Transverse colon (tissue), 4 donors: ENCODE measurements around the gene TMEM44. TPM values are rescaled to one million over a fixed set of nuclear protein-coding genes. Genes with fewer than 3 reads are reported as not detected.

Experiments
- DNase-seq: peaks from one replicate; pipeline ENCODE4 v3.0.0-alpha.2; 2019
- H3K27ac ChIP-seq, 4 donors: fragments of 200-600 bp; sonication (generic); 2 replicates each; pipeline ENCODE4 v1.5.1; 2016 to 2018; ENCODE audit warnings: inconsistent platforms in 4 of 4
- H3K27me3 ChIP-seq: fragments of 200-600 bp; sonication (generic); 2 replicates; pipeline ENCODE4 v1.5.1; 2017; ENCODE audit warnings: inconsistent platforms
- H3K36me3 ChIP-seq, 4 donors: fragments of 200-600 bp; sonication (generic); 2 replicates each; pipeline ENCODE4 v1.5.1; 2017 to 2019; ENCODE audit warnings: inconsistent platforms in 4 of 4
- H3K4me1 ChIP-seq, 4 donors: fragments of 200-600 bp; sonication (generic); 2 replicates each; pipeline ENCODE4 v1.5.1; 2017 to 2020; ENCODE audit warnings: inconsistent platforms in 4 of 4
- H3K4me3 ChIP-seq, 4 donors: fragments of 200-600 bp; sonication (generic); 1 replicate in 1 of 4; 2 replicates in 3 of 4; pipeline versions ENCODE4 v1.5.1 to v1.6.1; 2017 to 2019; ENCODE audit warnings: inconsistent platforms in 4 of 4
- H3K9me3 ChIP-seq, 2 donors: fragments of 200-600 bp; sonication (generic); 2 replicates each; pipeline ENCODE4 v1.5.1; 2017 to 2019; ENCODE audit warnings: inconsistent platforms in 2 of 2
- EP300 ChIP-seq: sonication (generic); formaldehyde crosslinking; IDR thresholded peaks from one replicate; pipeline ENCODE4 v1.6.1; 2017; ENCODE audit warnings: antibody characterized with exemption, low read depth
- POLR2A ChIP-seq: fragments of 450-650 bp; IDR thresholded peaks from one replicate; pipeline ENCODE4 v1.6.1; 2016; ENCODE audit warnings: antibody characterized with exemption, mild to moderate bottlenecking, moderate library complexity
- POLR2AphosphoS5 ChIP-seq, 3 donors: sonication (generic); formaldehyde crosslinking; IDR thresholded peaks; one replicate each; pipeline ENCODE4 v1.6.1; 2016; ENCODE audit warnings: antibody characterized with exemption in 3 of 3
- WGBS, 2 donors: methylation state at CpG; one replicate each; pipeline ENCODE4 v1.1.5; 2018; ENCODE audit warnings: low coverage in 1 of 2; 5-methylcytosine and 5-hydroxymethylcytosine counted together
- in situ Hi-C, 4 donors: fragments of 200-750 bp; cut with MboI; loops; one replicate each; pipeline versions ENCODE4 v1.15.0 to v1.15.1; 2017; ENCODE audit warnings: low sequenced_read_pairs in 3 of 4, low pct_ligation_motif_present in 1 of 4, low pct_unique_long_range_greater_than_20kb in 1 of 4
- intact Hi-C: fragments of 100-400 bp; cut with DNase I; formaldehyde crosslinking; loops from one replicate; pipeline ENCODE4 v1.15.1; 2023; ENCODE audit warnings: low total_unique reads
- total RNA-seq, 4 donors: library from RNA; depleted of rRNA; stranded (reverse); fragments of >200 nt; gene quantifications; one replicate each; pipeline ENCODE4 v1.1.0, GENCODE V29; 2016
- TF ChIP-seq, protein P1 (sequence below), 5 experiments: fragments of 200-600 bp in 3 of 5; fragments of 450-650 bp in 2 of 5; sonication (generic) in 3 of 5; IDR thresholded peaks; 1 replicate in 2 of 5; 2 replicates in 3 of 5; pipeline ENCODE4 v1.5.1; 2016 to 2017; ENCODE audit warnings: antibody characterized with exemption in 5 of 5, inconsistent platforms in 3 of 5, mild to moderate bottlenecking in 2 of 5, moderate library complexity in 1 of 5

TMEM44 gene
- total RNA-seq, 4 donors from 2014 or later = 52.0 to 101 (median 58.8) TPM

DNA sequence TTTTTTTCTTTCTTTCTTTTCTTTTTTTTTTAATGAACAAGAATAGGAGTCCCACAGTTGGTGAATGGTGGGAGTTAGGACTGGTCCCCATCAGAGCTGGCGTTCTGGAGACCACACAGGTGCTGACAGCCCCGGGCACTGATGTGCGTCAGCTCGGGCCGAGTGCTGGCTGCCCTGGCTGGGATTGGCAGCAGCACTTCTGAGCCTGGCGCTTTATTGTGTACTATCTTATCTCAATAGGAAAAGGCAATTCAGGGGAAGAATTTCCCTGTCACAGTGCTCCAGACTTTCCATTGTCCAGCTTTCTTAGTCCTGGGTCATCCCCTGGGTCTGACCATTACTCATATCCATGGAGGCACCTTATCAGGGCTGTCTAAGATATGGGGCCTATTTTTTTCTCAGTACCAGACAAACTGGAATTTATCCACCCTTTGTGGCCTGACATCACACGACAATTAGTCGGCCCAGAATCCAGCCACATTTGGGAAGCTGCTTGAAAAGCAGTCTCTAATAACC, 54.1 kb downstream of the TMEM44 start:
- DNase-seq = no peak
- in situ Hi-C loops = loop anchor here in 1 of 4 donors (10.0 kb wide), 1 partner anchor 104 kb away; no protein-coding TSS in a partner anchor
- WGBS, 2 donors = 77 to 86% methylated on average over 5 to 8 of the region's 8 CpGs

DNA sequence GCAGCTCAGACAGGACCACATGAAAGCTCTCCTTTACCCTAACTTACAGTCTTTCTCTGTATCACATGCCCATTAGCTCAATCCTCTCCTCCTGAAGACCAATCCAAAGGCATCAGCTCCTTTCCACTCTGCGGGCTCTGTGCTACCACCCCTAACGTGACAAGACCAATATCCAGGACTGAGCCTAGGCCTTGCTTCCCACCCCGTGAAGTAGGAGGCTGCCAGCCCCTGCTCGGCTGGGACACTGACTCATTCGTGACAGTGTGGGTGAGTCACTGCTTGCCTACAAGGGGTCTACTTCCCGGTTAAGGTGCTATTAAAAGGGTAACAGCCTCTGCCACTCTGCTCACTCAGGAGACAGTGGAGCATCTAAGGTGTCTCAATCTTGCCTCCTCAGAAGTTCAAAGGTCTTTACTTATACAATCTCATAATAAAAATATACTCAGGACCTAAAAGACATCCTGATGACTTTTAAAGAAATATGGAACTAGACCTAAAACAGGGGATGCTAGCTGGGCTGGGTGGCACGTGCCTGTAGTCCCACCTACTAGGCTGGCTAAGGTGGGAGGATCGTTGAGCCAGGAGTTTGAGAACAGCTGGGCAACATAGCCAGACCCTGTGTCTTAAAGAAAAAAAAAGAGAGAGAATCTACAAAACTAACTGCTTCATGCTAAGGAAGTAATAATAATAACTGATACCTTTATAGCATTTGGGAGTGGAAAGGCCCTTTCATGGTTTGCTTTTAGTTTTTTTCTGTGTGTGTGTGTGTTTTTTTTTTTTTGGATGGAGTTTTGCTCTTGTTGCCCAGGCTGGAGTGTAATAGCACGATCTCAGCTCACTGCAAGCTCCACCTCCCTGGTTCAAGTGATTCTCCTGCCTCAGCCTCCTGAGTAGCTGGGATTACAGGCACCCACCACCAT, 55.0 kb downstream of the TMEM44 start:
- Histone ChIP-seq H3K4me1 (peaks cover 0 to 3% (median 0%) of the 10 kb centered on the region in 4 donors), H3K27ac (no peak overlapping the region), H3K4me3 (no peak overlapping the region), H3K27me3 (no peaks in the 10 kb centered on the region), H3K36me3 (no peaks in the 10 kb centered on the region), H3K9me3 (no peaks in the 10 kb centered on the region)
- TF ChIP-seq, protein P1, sequence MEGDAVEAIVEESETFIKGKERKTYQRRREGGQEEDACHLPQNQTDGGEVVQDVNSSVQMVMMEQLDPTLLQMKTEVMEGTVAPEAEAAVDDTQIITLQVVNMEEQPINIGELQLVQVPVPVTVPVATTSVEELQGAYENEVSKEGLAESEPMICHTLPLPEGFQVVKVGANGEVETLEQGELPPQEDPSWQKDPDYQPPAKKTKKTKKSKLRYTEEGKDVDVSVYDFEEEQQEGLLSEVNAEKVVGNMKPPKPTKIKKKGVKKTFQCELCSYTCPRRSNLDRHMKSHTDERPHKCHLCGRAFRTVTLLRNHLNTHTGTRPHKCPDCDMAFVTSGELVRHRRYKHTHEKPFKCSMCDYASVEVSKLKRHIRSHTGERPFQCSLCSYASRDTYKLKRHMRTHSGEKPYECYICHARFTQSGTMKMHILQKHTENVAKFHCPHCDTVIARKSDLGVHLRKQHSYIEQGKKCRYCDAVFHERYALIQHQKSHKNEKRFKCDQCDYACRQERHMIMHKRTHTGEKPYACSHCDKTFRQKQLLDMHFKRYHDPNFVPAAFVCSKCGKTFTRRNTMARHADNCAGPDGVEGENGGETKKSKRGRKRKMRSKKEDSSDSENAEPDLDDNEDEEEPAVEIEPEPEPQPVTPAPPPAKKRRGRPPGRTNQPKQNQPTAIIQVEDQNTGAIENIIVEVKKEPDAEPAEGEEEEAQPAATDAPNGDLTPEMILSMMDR (IDR thresholded peaks at IDR 0.05) = no peak
- TF ChIP-seq POLR2A (no peak), POLR2AphosphoS5 (IDR thresholded peaks at IDR 0.05) (no peak), EP300 (no peak)
- 36 to 67% methylated on average over 2 to 9 of the region's 9 CpGs for WGBS, 2 donors
- intact Hi-C loops (no loop called here), in situ Hi-C loops (loop anchor here in 1 of 4 donors (10.0 kb wide), 1 partner anchor 103 kb away; no protein-coding TSS in a partner anchor)
- DNase-seq = peak; percentile 33

More for the DNA sequence above, 54.1 kb downstream of the TMEM44 start:
- no peaks in the 10 kb centered on the region for H3K36me3 ChIP-seq
- no peaks in the 10 kb centered on the region for H3K27me3 ChIP-seq
- no peak overlapping the region for H3K27ac ChIP-seq
- H3K4me1 ChIP-seq = peaks cover 0 to 6% (median 0%) of the 10 kb centered on the region in 4 donors
- TF ChIP-seq EP300 (no peak), POLR2AphosphoS5 (IDR thresholded peaks at IDR 0.05) (no peak), POLR2A (no peak)
- TF ChIP-seq, protein P1 (IDR thresholded peaks at IDR 0.05) = no peak
- H3K9me3 ChIP-seq = no peaks in the 10 kb centered on the region
- intact Hi-C loops = no loop called here
- no peak overlapping the region for H3K4me3 ChIP-seq

DNA sequence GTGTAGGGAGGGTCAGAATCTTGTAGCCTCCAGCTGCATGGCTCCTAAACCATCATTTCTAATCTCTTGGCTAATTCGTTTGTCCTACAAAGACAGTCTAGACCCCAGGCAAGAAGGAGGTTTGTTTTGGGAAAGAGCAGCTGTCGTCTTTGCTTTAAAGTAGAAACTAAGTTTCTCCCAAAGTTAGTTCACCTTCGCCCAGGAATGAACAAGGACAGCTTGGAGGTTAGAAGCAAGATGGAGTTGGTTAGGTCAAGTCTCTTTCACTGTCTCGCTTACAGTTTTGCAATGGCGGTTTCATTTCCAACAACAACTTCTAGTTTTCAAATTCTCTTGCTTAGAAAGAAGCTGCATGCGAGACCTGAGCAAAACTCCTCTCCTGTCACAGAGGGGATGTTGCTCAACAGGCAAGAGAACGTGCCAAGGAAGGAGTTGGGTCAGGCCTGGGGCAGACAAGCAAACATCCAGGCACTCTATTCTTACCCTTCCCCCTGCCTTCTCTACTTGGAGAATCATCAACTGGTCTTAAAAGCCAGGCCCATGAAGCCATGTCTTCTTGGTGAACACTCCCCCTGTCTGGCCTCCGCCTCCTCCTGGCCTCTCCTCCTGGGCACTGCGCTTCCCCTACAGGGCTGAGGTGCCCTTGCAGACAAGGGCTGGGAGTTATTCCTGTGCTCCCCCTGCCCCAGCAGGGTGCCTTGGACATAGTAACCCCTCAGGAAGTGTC, 57.6 kb downstream of the TMEM44 start:
- Histone ChIP-seq H3K36me3 (no peaks in the 10 kb centered on the region), H3K4me1 (no peaks in the 10 kb centered on the region), H3K4me3 (no peak overlapping the region), H3K27ac (no peak overlapping the region), H3K9me3 (no peaks in the 10 kb centered on the region), H3K27me3 (no peaks in the 10 kb centered on the region)
- TF ChIP-seq, protein P1 (IDR thresholded peaks at IDR 0.05) = no peak
- TF ChIP-seq POLR2AphosphoS5 (IDR thresholded peaks at IDR 0.05) (no peak), EP300 (no peak), POLR2A (no peak)
- WGBS, 2 donors = 91% methylated on average over 4 to 9 of the region's 9 CpGs
- DNase-seq = no peak
- intact Hi-C loops = no loop called here
- in situ Hi-C loops = loop anchor here in 1 of 4 donors (10.0 kb wide), 1 partner anchor 101 kb away; no protein-coding TSS in a partner anchor
